Stomach (tissue), 9 donors: ENCODE data around the gene ITPKB. TPM values are rescaled to one million over a fixed set of nuclear protein-coding genes. Genes with fewer than 3 reads are reported as not detected.
A peak's percentile ranks its signal among the peaks of the same experiment; 100 is the strongest.

ENCODE experiments used
- DNase-seq, 2 donors: peaks; one replicate each; pipeline versions ENCODE4 v3.0.0 to v3.0.0-alpha.2; 2013 to 2019
- H3K27ac ChIP-seq, 5 donors: fragments of 200-600 bp in 4 of 5; sonication (generic) in 4 of 5; one replicate each; pipeline ENCODE4 v1.5.1; 2013 to 2019; ENCODE audit warnings: mild to moderate bottlenecking in 1 of 5, moderate library complexity in 1 of 5
- H3K27me3 ChIP-seq, 3 donors: fragments of 200-600 bp; sonication (generic); one replicate each; pipeline ENCODE4 v1.5.1; 2017 to 2019; ENCODE audit warnings: mixed run types in 1 of 3
- H3K36me3 ChIP-seq, 4 donors: fragments of 200-600 bp; sonication (generic); 1 replicate in 3 of 4; 2 replicates in 1 of 4; pipeline ENCODE4 v1.5.1; 2016 to 2019
- H3K4me1 ChIP-seq, 4 donors: fragments of 200-600 bp; sonication (generic); one replicate each; pipeline ENCODE4 v1.5.1; 2016 to 2019
- H3K4me3 ChIP-seq, 4 donors: fragments of 200-600 bp; sonication (generic) in 3 of 4; one replicate each; pipeline ENCODE4 v1.5.1; 2016 to 2019; ENCODE audit warnings: mild to moderate bottlenecking in 1 of 4
- H3K9me3 ChIP-seq, 4 donors: fragments of 200-600 bp; sonication (generic); one replicate each; pipeline ENCODE4 v1.5.1; 2016 to 2019
- EP300 ChIP-seq: sonication (generic); formaldehyde crosslinking; IDR thresholded peaks from one replicate; pipeline ENCODE4 v1.6.1; 2017; ENCODE audit warnings: antibody characterized with exemption
- POLR2A ChIP-seq, 4 donors: fragments of 450-650 bp; IDR thresholded peaks; one replicate each; pipeline ENCODE4 v1.6.1; 2016; ENCODE audit warnings: antibody characterized with exemption in 4 of 4, control low read depth in 2 of 4, mild to moderate bottlenecking in 1 of 4, moderate library complexity in 1 of 4
- POLR2AphosphoS5 ChIP-seq, 3 donors: sonication (generic); formaldehyde crosslinking; IDR thresholded peaks; one replicate each; pipeline ENCODE4 v1.6.1; 2016; ENCODE audit warnings: antibody characterized with exemption in 3 of 3
- WGBS, 5 donors: extraction: QIAGEN DNeasy Blood & Tissue Kit in 3 of 5; methylation state at CpG; one replicate each; pipeline versions ENCODE4 v1.1.5 to v1.1.7; 2013 to 2018; 5-methylcytosine and 5-hydroxymethylcytosine counted together
- intact Hi-C: fragments of 100-400 bp; cut with DNase I; formaldehyde crosslinking; loops from one replicate; pipeline ENCODE4 v1.15.1; 2023; ENCODE audit warnings: low total_unique reads
- polyA plus RNA-seq, 3 donors: library from polyadenylated mRNA; stranded (reverse); fragments of 200-250 nt; gene quantifications; one replicate each; pipeline ENCODE4 v1.2.3, GENCODE V29; 2013
- total RNA-seq, 5 donors: library from RNA; depleted of rRNA; stranded (reverse); fragments of >200 nt; gene quantifications; one replicate each; pipeline versions ENCODE4 v1.1.0 to v1.2.3, GENCODE V29; 2014 to 2016
- TF ChIP-seq, protein P1 (sequence below), 7 experiments: fragments of 450-650 bp in 4 of 7; fragments of 200-600 bp in 3 of 7; sonication (generic) in 3 of 7; IDR thresholded peaks; one replicate each; pipeline ENCODE4 v1.5.1; 2016 to 2019; ENCODE audit warnings: antibody characterized with exemption in 7 of 7, control low read depth in 2 of 7, mild to moderate bottlenecking in 1 of 7
- donor health status: healthy with polysubstance abuse.
- donor health status: Bipolar disorder and iron deficiency.
- donor health status: healthy.

The ITPKB gene
- total and polyA plus RNA-seq, 8 donors: 3.8 to 38.8 (median 19.1) TPM

- WGBS, 5 donors: 75 to 92% (median 86%) methylated on average over 7 to 10 of the region's 10 CpGs
- DNase-seq: no peak
- H3K27me3 ChIP-seq: no peaks in the 10 kb centered on the region
- TF ChIP-seq POLR2A (IDR thresholded peaks at IDR 0.05) (no peak), EP300 (no peak), POLR2AphosphoS5 (IDR thresholded peaks at IDR 0.05) (no peak)
- TF ChIP-seq, protein P1, sequence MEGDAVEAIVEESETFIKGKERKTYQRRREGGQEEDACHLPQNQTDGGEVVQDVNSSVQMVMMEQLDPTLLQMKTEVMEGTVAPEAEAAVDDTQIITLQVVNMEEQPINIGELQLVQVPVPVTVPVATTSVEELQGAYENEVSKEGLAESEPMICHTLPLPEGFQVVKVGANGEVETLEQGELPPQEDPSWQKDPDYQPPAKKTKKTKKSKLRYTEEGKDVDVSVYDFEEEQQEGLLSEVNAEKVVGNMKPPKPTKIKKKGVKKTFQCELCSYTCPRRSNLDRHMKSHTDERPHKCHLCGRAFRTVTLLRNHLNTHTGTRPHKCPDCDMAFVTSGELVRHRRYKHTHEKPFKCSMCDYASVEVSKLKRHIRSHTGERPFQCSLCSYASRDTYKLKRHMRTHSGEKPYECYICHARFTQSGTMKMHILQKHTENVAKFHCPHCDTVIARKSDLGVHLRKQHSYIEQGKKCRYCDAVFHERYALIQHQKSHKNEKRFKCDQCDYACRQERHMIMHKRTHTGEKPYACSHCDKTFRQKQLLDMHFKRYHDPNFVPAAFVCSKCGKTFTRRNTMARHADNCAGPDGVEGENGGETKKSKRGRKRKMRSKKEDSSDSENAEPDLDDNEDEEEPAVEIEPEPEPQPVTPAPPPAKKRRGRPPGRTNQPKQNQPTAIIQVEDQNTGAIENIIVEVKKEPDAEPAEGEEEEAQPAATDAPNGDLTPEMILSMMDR (IDR thresholded peaks at IDR 0.05): no peak
- H3K36me3 ChIP-seq: peaks cover 35 to 71% (median 63%) of the 10 kb centered on the region in 4 donors
- intact Hi-C loops: no loop called here
- H3K27ac ChIP-seq: peak overlapping the region in 3 of 5 donors; percentile 16 to 73 (median 34)
- no peak overlapping the region for H3K4me3 ChIP-seq
- no peaks in the 10 kb centered on the region for H3K9me3 ChIP-seq
- H3K4me1 ChIP-seq: peaks cover 17 to 54% (median 30%) of the 10 kb centered on the region in 4 donors
Observed at GRCh38 chr1:226645279-226645976, 93.7 kb downstream of the ITPKB start.

- DNase-seq: no peak
- Histone ChIP-seq H3K4me3 (no peak overlapping the region), H3K9me3 (no peaks in the 10 kb centered on the region), H3K27ac (peak overlapping the region in 1 of 5 donors; percentile 46), H3K36me3 (peaks cover 41 to 78% (median 71%) of the 10 kb centered on the region in 4 donors), H3K4me1 (peaks cover 10 to 46% (median 31%) of the 10 kb centered on the region in 4 donors), H3K27me3 (no peaks in the 10 kb centered on the region)
- intact Hi-C loops: no loop called here
- 88 to 95% (median 94%) methylated on average over 10 of the region's 10 CpGs for WGBS, 5 donors
- TF ChIP-seq, protein P1 (IDR thresholded peaks at IDR 0.05): no peak
Observed at GRCh38 chr1:226644541-226645176, 94.4 kb downstream of the ITPKB start.

DNA sequence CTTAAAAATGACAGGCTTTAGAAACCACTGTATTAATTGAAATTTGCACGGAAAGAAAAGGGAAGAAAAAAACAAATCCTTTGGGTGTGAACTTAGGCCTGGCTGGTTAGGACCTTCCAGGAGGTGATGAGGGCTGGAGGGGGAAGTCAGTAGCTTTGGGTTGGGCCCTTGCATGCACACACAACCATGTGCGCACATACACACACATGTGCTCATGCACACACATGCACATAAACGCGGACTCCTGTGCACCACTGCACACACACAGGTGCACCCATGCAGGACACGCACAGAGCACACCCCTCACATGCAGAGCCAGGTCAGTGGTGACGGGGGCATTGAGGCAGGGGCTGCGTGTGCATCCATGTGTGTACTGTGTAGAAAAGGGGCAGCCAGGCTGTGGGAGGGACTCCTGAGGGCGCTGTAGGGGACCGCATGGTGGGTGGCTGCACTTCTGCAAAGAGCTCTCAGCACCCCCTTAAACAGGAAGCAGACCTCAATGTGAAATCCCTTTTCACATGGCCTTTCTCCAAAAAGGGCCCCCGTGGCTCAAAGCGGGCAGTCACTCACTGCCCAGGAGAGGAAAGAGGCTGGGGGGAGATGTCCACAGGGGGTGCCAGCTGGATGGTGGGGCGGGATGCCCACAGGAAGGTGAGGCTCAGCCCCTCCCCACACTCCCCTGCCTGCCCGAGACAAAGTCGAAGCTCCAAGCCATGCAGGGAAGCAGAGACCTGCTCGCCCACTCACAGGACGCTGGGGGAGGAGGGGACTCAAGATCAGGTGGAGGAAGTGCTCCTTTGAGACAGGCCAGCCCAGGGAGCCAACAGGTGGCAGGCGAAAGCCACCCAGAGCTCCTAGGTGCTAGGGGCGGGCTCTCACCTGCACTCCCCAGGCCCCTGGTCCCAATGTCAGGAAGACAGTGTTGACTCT, 95.2 kb downstream of the ITPKB start:
- TF ChIP-seq POLR2A (IDR thresholded peaks at IDR 0.05) (no peak), EP300 (no peak)
- TF ChIP-seq, protein P1 (IDR thresholded peaks at IDR 0.05): no peak
- no peaks in the 10 kb centered on the region for H3K27me3 ChIP-seq
- DNase-seq: no peak
- H3K36me3 ChIP-seq: peaks cover 48 to 86% (median 79%) of the 10 kb centered on the region in 4 donors
- peaks cover 10 to 42% (median 31%) of the 10 kb centered on the region in 4 donors for H3K4me1 ChIP-seq
- intact Hi-C loops: no loop called here
- no peak overlapping the region for H3K4me3 ChIP-seq
- peak overlapping the region in 2 of 5 donors; percentile 46 to 85 for H3K27ac ChIP-seq
- 73 to 83% (median 77%) methylated on average over 13 to 18 of the region's 18 CpGs for WGBS, 5 donors
- no peaks in the 10 kb centered on the region for H3K9me3 ChIP-seq

DNA sequence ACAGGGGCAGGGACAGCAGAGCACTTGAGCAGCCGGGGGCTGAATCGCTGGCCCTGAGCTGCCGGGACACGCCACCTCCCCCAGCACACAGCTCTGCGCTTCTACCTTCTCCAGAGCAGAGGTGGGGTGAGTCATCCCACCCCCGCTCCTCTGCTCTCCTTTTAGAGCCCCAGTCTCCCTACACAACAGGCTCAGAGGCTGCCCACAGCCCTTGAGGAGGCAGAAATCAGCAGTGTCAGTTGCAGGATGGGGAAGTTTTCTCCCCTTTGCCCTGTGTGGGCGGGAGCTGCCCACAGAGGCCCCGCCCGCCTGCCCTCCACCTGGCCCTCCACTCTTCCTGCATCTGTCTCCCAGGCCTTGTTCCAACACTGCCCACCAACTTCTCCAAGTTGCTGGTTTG, 95.9 kb downstream of the ITPKB start:
- intact Hi-C loops: no loop called here
- peaks cover 47 to 87% (median 80%) of the 10 kb centered on the region in 4 donors for H3K36me3 ChIP-seq
- no peak overlapping the region for H3K4me3 ChIP-seq
- 49 to 84% (median 60%) methylated on average over 8 to 9 of the region's 9 CpGs for WGBS, 5 donors
- no peaks in the 10 kb centered on the region for H3K9me3 ChIP-seq
- TF ChIP-seq, protein P1 (IDR thresholded peaks at IDR 0.05): no peak
- TF ChIP-seq EP300: no peak
- TF ChIP-seq POLR2AphosphoS5 (IDR thresholded peaks at IDR 0.05): no peak
- no peak for TF ChIP-seq POLR2A (IDR thresholded peaks at IDR 0.05)
- peak overlapping the region in 3 of 5 donors; percentile 10 to 85 (median 46) for H3K27ac ChIP-seq
- H3K4me1 ChIP-seq: peaks cover 10 to 49% (median 31%) of the 10 kb centered on the region in 4 donors
- no peaks in the 10 kb centered on the region for H3K27me3 ChIP-seq
- no peak for DNase-seq
